ENCODE results near the gene CFAP410. TPM values are rescaled to one million over a fixed set of nuclear protein-coding genes. Genes with fewer than 3 reads are reported as not detected.

CFAP410 gene
- total and polyA plus RNA-seq, 2 of the 8 experiments (the other 6 are each of a cell fraction or from before 2014, with no cell fraction given): 10.6 to 12.0 TPM

GRCh38 chr21:44290327-44291077, 48.7 kb downstream of the CFAP410 start:
- FAIRE-seq: no peak
- Histone ChIP-seq H3K23ac (ENCODE audit: insufficient read length) (no peak overlapping the region), H2AK5ac (ENCODE audit: low read depth, low read length) (no peak overlapping the region), H2BK12ac (ENCODE audit: low read depth, low read length) (no peak overlapping the region), H3K4me1 (replicated peaks in 1 of 4; ENCODE audit: control insufficient read depth in 3 of 4, insufficient read depth in 4 of 4, low read length in 3 of 4) (peaks cover 0 to 3% (median under 1%) of the 10 kb centered on the region in 4 experiments; a peak in 5 of 7 replicates), H4K20me1 (replicated peaks in 1 of 2; ENCODE audit: control insufficient read depth in 1 of 2, insufficient read depth in 2 of 2, low read length in 2 of 2) (no peaks in the 10 kb centered on the region), H2BK5ac (ENCODE audit: low read depth, low read length) (no peak overlapping the region), H2BK15ac (ENCODE audit: low read length) (no peak overlapping the region), H2AFZ (ENCODE audit: low read length) (no peak overlapping the region), H3K9me3 (ENCODE audit: insufficient read depth in 2 of 2, low read depth in 1 of 2, low read length in 1 of 2) (no peaks in the 10 kb centered on the region), H3K4ac (replicated peaks; ENCODE audit: insufficient read length, low read depth, low read length) (no peak overlapping the region), H2BK20ac (ENCODE audit: low read length) (no peak overlapping the region), H2BK120ac (replicated peaks; ENCODE audit: low read depth, low read length) (no peak overlapping the region), H3K36me3 (ENCODE audit: control insufficient read depth in 2 of 4, insufficient read depth in 4 of 4, low read length in 3 of 4) (no peaks in the 10 kb centered on the region), H3K18ac (ENCODE audit: extremely low read depth, low read length) (no peak overlapping the region), H3K27me3 (replicated peaks in 1 of 4; ENCODE audit: control insufficient read depth in 3 of 4, extremely low read depth in 1 of 4, insufficient read depth in 3 of 4, low read length in 3 of 4) (peaks cover 0 to 13% (median 7%) of the 10 kb centered on the region in 4 experiments; a peak in 5 of 7 replicates), H4K5ac (ENCODE audit: insufficient read length, low read depth, low read length) (no peak overlapping the region), H4K91ac (replicated peaks; ENCODE audit: insufficient read length, low read length) (no peak overlapping the region), H3K4me3 (ENCODE audit: extremely low read depth in 1 of 4, insufficient read depth in 2 of 4, low read depth in 3 of 4, low read length in 4 of 4) (no peak overlapping the region), H3K23me2 (ENCODE audit: low read depth, low read length) (no peaks in the 10 kb centered on the region; the same call in 1 of the 2 replicates), H3K14ac (ENCODE audit: insufficient read length) (no peak overlapping the region), H4K8ac (ENCODE audit: extremely low read depth, insufficient read depth, low read length) (no peak overlapping the region), H3K27ac (ENCODE audit: low read depth, low read length) (no peak overlapping the region), H3K4me2 (ENCODE audit: insufficient read depth in 1 of 2, low read depth in 2 of 2, low read length in 2 of 2) (no peak overlapping the region), H3K56ac (replicated peaks; ENCODE audit: insufficient read length, low read depth, low read length) (no peak overlapping the region), H3K79me2 (ENCODE audit: control insufficient read depth in 1 of 2, insufficient read depth in 2 of 2, low read length in 2 of 2) (no peaks in the 10 kb centered on the region), H3K79me1 (ENCODE audit: low read depth, low read length) (no peaks in the 10 kb centered on the region), H3K9ac (replicated peaks in 1 of 4; ENCODE audit: extremely low read depth in 1 of 4, low read depth in 3 of 4, low read length in 3 of 4) (no peak overlapping the region)
- POLR2A ChIA-PET (ENCODE audit: partially characterized antibody): interaction anchor here (0.6 kb wide), 1 partner anchor 22 kb away, joined by 3 read pairs; no protein-coding TSS in a partner anchor
- DNase-seq (ENCODE audit: low read depth in 1 of 2, low spot score in 2 of 2): no peak
- 85% methylated on average over 16 of the region's 16 CpGs; no CpG with 5 or more reads in 1 of the 2 experiments for whole genome bisulfite sequencing, 2 experiments (ENCODE audit: extremely low coverage in 1 of 2, insufficient coverage in 1 of 2, insufficient read length in 1 of 2, insufficient replicate concordance in 2 of 2, low coverage in 1 of 2, low lambda C conversion rate in 2 of 2, missing lambda C conversion rate in 1 of 2)
- CTCF ChIA-PET (ENCODE audit: partially characterized antibody): interaction anchor here (0.6 to 0.9 kb wide), 2 partner anchors 9 to 11 kb away, joined by 3 read pairs; no protein-coding TSS in a partner anchor
- TF ChIP-seq EGR1 (IDR thresholded peaks at IDR 0.05; ENCODE audit: borderline replicate concordance, low read depth, low read length) (no peak), BACH1 (IDR thresholded peaks at IDR 0.05; ENCODE audit: low read length) (no peak), TEAD4 (IDR thresholded peaks at IDR 0.05; ENCODE audit: low read depth, low read length) (no peak), E2F6 (IDR thresholded peaks at IDR 0.05) (no peak), SAP30 (IDR thresholded peaks at IDR 0.05; ENCODE audit: insufficient read depth, insufficient replicate concordance, low read length) (no peak), TBP (IDR thresholded peaks at IDR 0.05; ENCODE audit: low read depth, low read length) (no peak), KDM4A (IDR thresholded peaks at IDR 0.05; ENCODE audit: low read depth, low read length, severe bottlenecking) (no peak), ASH2L (IDR thresholded peaks at IDR 0.05; ENCODE audit: low read length) (no peak), NANOG (IDR thresholded peaks at IDR 0.05; ENCODE audit: insufficient read depth, low read depth, low read length, poor library complexity, severe bottlenecking) (no peak), CHD1 (IDR thresholded peaks at IDR 0.05; ENCODE audit: low read depth, low read length) (no peak), MAFK (IDR thresholded peaks at IDR 0.05; ENCODE audit: low read depth, low read length) (no peak), RFX5 (IDR thresholded peaks at IDR 0.05; ENCODE audit: borderline replicate concordance, low read depth, low read length) (no peak)

All from H1 (cell line).